Activated CD8-positive, alpha-beta memory T cell treated with anti-CD3 and anti-CD28 coated beads for 36 hours (primary cell): ENCODE data around the gene GARIN5B. TPM values are rescaled to one million over a fixed set of nuclear protein-coding genes. Genes with fewer than 3 reads are reported as not detected.
"Not testable (repeated sequence)": the region's sequence is repeated elsewhere in the genome, so short reads cannot be mapped to it uniquely, and the experiment has no call there.

Source experiments
- CTCF ChIA-PET: fragments of 350-600 bp; sonication (Branson Sonifier 250); formaldehyde crosslinking; loops from one replicate; lab custom pipeline; 2021; ENCODE audit warnings: antibody characterized with exemption; lab: Charles Lee
- POLR2A ChIA-PET: fragments of 350-600 bp; sonication (Branson Sonifier 250); formaldehyde crosslinking; loops from one replicate; lab custom pipeline; 2021; ENCODE audit warnings: antibody characterized with exemption; lab: Charles Lee
- total RNA-seq, 2 experiments: library from RNA; stranded (reverse); gene quantifications; one replicate each; pipeline ENCODE4 v1.2.3, GENCODE V29; 2021

GARIN5B gene
- total RNA-seq, 2 experiments from 2014 or later, result not detected

- ChIA-PET POLR2A (no interaction called here), CTCF (no interaction called here)
These were observed 18.6 kb downstream of the GARIN5B start for GRCh38 chr19:55344444-55344843.

GRCh38 chr19:55341595-55342531 lies 21.2 kb downstream of the GARIN5B start:
- ChIA-PET POLR2A (no interaction called here), CTCF (no interaction called here)

GRCh38 chr19:55341171-55341588 lies 21.9 kb downstream of the GARIN5B start:
- POLR2A ChIA-PET, result no interaction called here
- CTCF ChIA-PET, result no interaction called here

- CTCF ChIA-PET, result no interaction called here
- POLR2A ChIA-PET, result no interaction called here
These were observed 22.3 kb downstream of the GARIN5B start for GRCh38 chr19:55340784-55341147.

- ChIA-PET POLR2A (interaction anchor here (0.5 to 2.1 kb wide), 8 partner anchors 38 to 278 kb away, joined by 3 to 18 read pairs (median 6); partner anchors contain the start of genes PPP6R1, TMEM238 and UBE2S), CTCF (interaction anchor here (1.0 to 2.0 kb wide), 5 partner anchors 9 to 86 kb away, joined by 3 to 16 read pairs (median 3); no protein-coding TSS in a partner anchor)
These were observed 22.9 kb downstream of the GARIN5B start for GRCh38 chr19:55339889-55340783.

- ChIA-PET CTCF (interaction anchor here (0.7 to 2.0 kb wide), 8 partner anchors 8 to 308 kb away, joined by 3 to 16 read pairs (median 3); partner anchors contain the start of gene TMEM238), POLR2A (interaction anchor here (0.5 to 2.1 kb wide), 9 partner anchors 29 to 279 kb away, joined by 3 to 18 read pairs (median 6); partner anchors contain the start of genes PPP6R1, TMEM238 and UBE2S)
These were observed 23.8 kb downstream of the GARIN5B start, which contains the start of gene KMT5C for GRCh38 chr19:55339105-55339888. KMT5C (plus strand) TSS chr19:55339876; CDS start chr19:55341937, 2,061 bp downstream.

GRCh38 chr19:55336101-55336500 lies 27.0 kb downstream of the GARIN5B start:
- POLR2A ChIA-PET, result no interaction called here
- CTCF ChIA-PET, result interaction anchor here (1.5 kb wide), 1 partner anchor 35 kb away, joined by 3 read pairs; no protein-coding TSS in a partner anchor

- ChIA-PET POLR2A (no interaction called here), CTCF (no interaction called here)
These were observed 29.2 kb downstream of the GARIN5B start for GRCh38 chr19:55333870-55334269.

GRCh38 chr19:55329791-55330190 lies 33.3 kb downstream of the GARIN5B start:
- POLR2A ChIA-PET, CTCF ChIA-PET: not testable (repeated sequence)

GRCh38 chr19:55328774-55329318 lies 34.2 kb downstream of the GARIN5B start:
- CTCF ChIA-PET, POLR2A ChIA-PET: not testable (repeated sequence)

- ChIA-PET CTCF (no interaction called here), POLR2A (no interaction called here)
These were observed 37.9 kb downstream of the GARIN5B start, which contains the start of gene TMEM150B for GRCh38 chr19:55325172-55325571. TMEM150B (minus strand) TSS chr19:55325341; CDS start chr19:55321036, 4,305 bp downstream.

- ChIA-PET POLR2A (no interaction called here), CTCF (interaction anchor here (0.9 kb wide), 1 partner anchor 14 kb away, joined by 3 read pairs; no protein-coding TSS in a partner anchor)
These were observed 38.4 kb downstream of the GARIN5B start for GRCh38 chr19:55324662-55325061.

- ChIA-PET POLR2A (no interaction called here), CTCF (interaction anchor here (0.8 to 1.1 kb wide), 2 partner anchors 96 to 1121 kb away, joined by 3 read pairs; no protein-coding TSS in a partner anchor)
These were observed 40.7 kb downstream of the GARIN5B start for GRCh38 chr19:55322204-55322885.

- ChIA-PET CTCF (no interaction called here), POLR2A (no interaction called here)
These were observed 41.5 kb downstream of the GARIN5B start for GRCh38 chr19:55321466-55322137.

- CTCF ChIA-PET, result no interaction called here
- POLR2A ChIA-PET, result no interaction called here
These were observed 42.1 kb downstream of the GARIN5B start for GRCh38 chr19:55320844-55321419.

GRCh38 chr19:55319785-55320184 lies 43.3 kb downstream of the GARIN5B start:
- POLR2A ChIA-PET, result no interaction called here
- CTCF ChIA-PET, result no interaction called here

- POLR2A ChIA-PET, result no interaction called here
- CTCF ChIA-PET, result interaction anchor here (1.9 kb wide), 1 partner anchor 15 kb away, joined by 7 read pairs; no protein-coding TSS in a partner anchor
These were observed 46.4 kb downstream of the GARIN5B start for GRCh38 chr19:55316646-55317045.
